GM18520 (cell line): Measurements from ENCODE around the gene CIB2.

Source experiments
- ATAC-seq: cut with Tn5 transposase; IDR thresholded peaks from one replicate; pipeline ENCODE4 v1.9.1; 2021; ENCODE audit not compliant: unreplicated experiment

Gene CIB2

DNA sequence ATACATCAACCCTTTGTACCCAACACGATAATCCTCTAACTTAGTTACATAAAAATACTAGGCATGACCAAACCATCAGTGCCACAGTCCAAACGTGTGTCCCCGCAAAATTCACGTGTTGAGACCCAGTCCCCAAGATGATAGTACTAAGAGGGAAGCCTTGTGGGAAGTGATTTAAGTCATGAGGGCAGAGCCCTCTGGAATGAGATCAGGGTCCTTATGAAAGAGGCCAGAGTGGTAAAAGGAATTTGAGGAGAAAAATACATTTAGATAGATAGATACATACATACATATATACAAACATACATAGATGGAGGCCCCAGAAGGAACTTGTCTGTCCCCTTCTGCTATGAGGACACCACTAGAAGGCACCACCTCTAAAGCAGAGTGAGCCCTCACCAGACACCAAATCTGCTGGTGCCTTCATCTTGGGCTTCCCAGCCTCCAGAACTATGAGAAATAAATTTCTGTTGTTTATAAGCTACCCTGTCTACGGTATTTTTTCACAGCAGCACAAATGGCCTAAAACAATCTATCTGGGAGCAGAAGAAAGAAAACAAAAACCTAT is 61.7 kb downstream of the CIB2 start:
- ATAC-seq = no peak

DNA sequence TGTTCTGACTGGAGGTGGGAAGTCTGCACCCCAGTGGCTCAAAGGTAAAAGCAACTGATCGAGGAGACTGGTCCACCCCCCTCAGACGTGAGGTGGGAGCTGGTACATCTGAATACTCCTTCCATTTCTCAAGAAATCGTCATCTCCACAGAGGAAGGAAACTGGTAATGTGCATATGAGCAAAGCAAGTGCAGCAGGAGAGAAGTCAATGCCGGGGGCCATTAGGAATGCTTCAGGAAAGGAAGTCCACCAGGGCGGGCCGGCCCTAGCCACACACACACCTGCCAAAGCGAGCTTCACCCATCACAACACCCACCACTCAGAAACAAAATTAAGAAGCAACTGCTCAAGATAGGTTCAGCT is 62.2 kb downstream of the CIB2 start:
- no peak for ATAC-seq

DNA sequence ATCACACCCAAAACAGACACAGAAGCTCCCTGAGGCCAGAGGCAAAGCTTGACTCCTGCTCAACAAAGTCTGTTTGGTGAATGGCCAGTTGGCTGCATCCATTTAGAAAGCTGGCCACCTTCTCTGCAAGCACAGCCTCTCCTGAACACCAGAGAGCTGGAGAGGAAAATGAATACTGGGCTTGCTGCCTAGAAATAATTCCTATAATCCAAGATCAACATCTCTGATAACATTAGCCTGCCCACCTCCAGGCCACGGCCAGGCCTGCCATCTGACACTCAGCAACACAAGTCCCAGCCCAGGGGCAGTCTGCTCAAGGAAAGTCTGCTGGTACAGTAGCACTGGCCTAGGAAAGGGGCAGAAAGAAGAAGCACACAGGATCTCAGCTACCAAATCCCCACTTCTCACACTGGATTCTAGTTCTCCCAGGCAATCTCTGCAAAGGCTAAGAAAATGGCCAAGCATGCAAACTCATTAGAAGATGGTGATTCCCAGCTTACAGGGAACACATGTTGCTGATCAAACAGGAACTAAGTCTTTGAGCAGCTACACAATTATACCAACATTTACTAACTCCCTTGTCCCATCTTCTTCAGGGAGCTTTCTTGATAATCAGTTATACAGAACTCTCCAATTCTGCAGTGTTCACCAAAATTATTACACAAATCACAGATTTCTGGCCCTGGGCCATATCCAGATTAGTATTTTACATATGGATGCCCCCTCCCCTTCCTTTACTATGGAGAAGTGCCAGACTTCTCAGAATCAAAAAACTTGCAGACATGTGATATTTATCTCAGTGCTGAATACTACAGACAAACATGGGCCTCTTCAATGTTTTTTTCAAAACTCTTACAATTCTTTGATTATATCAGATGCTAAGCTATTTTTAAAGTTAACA is 63.7 kb downstream of the CIB2 start:
- no peak for ATAC-seq

- no peak for ATAC-seq
Observed at GRCh38 chr15:78065973-78066946, 65.0 kb downstream of the CIB2 start.

DNA sequence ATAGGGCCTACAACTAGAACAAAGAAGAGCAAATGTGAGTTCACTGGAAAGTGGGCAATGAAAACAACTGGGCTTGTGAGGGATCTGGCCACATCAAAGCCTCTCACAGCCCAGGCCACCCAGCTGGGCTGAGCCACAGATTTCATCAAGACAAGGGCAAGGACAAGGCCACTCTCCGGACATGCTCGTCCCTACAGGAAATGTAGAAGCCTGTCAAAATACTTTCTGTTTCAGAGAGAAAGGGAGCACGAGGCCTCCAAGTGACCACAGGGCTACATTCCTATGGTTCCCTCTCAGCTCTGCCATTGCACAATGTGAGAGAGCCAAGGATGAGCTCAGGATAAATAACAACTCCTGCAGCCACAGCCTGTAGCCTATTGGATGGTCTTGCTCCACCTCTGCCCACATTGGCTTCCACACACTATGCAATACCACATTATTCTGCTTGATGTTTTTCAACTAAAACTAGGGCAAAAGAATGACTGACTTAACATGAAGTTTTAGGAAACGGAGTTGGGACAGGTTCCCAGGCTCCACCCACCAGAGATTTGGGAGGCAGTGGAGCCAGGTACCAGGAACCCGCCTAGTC is 65.9 kb downstream of the CIB2 start:
- ATAC-seq = no peak

GRCh38 chr15:78064544-78064943 is 66.7 kb downstream of the CIB2 start:
- ATAC-seq = no peak

DNA sequence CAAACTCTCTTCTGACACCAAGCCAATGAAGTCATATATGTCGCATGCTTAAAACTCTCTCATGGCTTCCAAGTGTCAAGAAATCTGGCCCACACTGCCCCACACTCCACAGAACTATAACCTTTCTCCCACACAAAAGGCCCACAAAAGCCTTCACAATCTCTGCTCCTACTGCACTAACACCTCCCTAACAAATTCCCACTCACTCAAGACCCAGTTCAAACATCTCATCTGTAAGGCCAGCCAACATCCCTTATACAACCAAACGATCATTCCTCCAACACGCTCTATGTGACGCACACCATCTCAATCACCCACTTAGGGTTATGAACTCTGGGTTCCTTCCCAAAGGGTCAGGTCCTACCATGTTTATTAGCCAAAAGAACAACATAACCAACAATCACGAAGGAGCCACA is 67.3 kb downstream of the CIB2 start:
- no peak for ATAC-seq

DNA sequence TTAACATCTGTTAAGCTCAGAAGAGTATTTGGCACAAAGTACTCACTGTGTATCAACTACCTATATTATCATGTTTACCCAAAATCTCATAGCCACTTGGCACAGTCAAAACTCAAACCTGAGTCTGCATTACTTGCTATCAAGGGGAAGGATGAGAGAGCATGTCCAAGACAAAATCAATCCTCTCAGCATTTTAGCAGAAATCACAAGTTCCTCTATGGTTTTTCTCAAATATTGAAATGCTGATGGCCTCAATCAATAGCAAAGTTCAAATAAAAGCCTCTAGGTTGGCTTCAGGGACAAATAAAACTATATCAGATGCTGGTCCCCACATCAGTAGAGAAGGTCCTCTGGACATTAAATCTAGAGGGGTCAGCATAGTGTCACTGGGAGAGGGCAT is 68.0 kb downstream of the CIB2 start:
- no peak for ATAC-seq

GRCh38 chr15:78061963-78062427 is 69.2 kb downstream of the CIB2 start:
- ATAC-seq = no peak

DNA sequence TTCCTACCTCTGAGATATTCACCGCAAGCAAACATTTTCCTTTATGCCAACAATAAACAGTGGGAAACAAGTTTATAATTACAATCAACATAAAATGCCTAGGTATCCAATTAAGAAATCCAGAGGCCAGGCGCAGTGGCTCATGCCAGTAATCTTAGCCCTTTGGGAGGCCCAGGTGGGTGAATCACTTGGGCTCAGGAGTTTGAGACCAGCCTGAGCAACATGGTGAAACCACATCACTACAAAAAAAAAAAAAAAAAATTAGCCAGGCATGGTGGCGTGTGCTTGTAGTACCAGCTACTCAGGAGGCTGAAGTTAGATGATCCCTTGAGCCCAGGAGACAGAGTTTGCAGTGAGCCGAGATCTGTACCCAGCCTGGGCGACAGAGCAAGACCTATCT is 71.0 kb downstream of the CIB2 start:
- ATAC-seq = no peak

DNA sequence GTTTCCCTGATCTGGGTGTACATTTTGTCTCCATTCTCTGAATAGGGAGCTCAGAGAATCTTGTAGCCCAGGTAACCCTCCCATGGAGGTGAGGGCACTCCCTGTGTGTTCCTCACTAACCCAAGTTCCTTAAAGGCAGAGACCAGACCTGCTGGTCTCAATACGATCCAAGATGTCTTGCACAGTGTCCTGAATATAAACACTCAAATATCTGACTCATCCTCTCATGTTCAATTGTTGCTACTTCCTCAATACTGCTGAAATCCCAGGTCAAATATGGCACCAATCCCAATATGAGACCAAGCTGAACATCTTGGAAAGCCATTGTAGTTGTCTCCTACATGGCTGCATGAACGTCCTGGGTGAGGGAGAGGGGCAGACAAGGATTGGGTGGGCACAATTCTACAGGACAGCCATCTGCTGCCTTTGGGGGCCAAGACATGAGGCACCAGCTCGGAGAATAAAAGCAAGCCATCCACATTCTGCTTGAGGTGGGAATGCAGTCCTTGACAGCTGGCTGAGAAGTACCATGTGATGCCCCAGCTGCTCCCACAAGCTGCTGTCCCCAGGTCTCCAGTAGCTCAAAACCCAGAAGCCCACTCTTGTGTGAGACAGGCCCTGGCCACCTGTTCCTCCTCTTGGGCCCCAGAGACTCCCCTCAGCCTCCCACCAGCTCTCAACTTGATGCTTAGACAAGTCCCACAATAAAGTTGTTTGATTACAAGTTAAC is 72.0 kb downstream of the CIB2 start:
- no peak for ATAC-seq

DNA sequence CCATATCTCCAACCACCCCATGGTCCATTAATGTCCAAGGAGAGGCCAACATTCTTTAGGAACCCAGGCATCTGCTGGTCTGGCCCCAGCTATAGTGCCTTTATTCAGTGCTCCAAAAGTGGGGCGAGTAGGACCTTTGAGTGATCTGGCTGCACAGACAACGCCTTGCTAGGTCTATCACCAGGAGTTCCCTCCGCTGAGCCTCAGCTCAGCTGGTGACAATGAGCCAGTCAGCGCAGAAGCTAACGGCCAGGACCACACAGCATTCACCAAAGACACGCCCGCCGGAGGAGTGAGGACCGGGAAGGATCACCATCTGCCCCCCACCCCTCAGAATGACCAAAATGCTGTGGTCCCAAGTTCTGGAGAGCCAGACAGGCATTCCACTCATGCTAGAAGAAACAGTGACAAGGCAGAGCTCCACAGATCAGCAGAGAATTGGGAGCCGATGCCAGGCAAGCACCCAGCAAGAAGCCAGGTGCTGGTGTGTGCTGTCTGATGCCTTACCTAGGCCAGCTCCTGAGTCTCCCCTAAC is 72.8 kb downstream of the CIB2 start:
- ATAC-seq = no peak

DNA sequence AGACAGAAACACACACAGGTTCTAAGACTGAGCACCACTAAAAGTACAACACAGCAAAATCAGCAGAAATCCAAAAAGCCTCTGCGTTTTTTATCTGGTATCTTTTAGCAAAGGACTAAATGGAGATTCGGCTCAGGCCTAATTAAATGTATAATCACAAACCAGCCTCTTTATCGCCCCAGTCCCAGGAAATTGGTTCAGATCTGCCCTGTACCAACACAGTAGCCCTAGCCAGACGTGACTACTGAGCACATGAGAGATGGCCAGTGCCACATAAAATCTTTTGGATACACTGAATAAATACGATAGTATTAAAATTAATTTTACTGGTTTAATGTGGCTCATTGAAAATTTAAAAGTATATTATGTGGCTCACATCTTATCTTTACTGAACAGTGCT is 73.4 kb downstream of the CIB2 start:
- no peak for ATAC-seq

DNA sequence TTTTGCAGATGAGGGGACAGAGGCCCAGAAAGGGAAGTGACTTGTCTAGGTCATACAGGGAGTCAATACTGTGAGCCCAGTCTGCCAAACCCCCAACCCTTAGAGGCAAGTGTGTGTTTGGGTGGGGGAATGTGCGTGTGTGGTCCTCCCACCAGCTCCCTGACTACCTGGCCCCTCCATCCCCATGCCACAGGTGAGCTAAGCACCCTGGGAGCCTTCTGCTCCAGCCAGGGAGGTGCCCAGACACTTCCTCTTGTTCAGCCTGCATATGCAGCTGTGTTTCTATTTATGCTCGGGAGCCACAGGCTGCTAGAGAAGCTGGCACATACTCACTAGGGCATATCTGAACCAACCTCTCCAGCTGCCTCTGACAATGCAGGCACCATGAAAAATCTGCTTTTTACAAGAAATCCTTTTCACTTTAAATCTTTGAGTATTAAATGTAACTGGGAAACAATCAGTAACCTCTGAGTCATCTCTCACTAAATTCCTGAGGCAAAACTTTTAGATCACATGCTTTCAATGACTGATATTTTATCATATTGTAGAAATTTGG is 74.5 kb downstream of the CIB2 start:
- no peak for ATAC-seq

DNA sequence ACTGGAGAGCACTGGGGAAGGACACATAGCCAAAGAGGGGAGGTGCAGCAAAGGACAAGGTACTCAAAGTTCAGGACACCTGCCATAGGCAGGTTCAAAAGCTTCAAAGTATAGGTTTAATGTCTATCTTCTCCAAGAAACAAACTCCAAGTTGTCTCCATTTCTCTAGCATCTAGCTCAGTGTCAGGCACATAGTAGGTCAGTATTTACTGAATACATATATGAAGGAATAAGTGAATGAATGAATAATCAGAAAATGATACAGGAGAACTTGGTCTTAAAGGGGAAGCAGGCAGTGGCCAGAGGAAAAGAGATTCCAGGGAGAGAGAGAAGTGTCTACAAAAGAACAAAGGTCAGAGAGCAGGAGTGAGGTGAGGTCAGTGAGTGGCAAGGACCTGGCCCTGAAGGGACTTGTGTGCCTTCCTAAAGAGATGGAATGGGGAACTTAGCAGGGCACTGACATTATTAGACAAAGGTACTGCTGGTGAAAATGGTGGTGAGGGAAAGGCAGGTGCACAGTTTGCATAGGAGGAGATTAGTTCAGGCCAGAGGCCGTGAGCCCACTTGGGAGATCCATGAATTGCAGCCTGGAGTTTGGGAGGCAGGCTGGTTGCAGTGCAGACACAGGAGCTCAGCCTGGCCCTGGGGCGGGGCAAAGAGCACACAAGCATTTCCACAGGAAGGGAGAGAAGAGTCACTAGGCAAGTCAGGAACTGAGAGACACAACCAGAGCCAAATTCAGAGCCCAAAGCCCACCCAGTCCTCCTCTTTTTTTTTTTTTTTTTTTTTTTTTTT is 75.1 kb downstream of the CIB2 start:
- ATAC-seq = no peak

DNA sequence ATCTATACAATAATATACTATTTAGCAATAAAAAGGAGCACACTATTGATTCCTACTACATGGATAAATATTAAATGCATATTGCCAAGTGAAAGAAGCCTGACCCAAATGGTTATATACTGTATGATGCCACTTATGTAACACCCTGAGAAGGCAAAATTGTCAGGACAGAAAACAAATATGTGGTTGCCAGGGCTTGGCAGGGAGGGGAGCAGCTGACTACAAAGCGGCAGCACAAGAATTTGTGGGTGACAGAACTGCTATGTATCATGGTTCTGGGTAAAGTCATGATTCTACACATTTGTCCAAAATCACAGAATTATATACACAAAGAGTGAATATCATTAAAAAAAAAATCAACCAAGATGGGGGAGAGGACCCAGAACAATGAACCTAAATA is 76.3 kb downstream of the CIB2 start:
- no peak for ATAC-seq
